ENCODE data around the gene ADAMTSL2. TPM values are rescaled to one million over a fixed set of nuclear protein-coding genes. Genes with fewer than 3 reads are reported as not detected.

Gene ADAMTSL2
- total and polyA plus RNA-seq, 2 donors (not counting 1 experiment from before 2014, with no cell fraction given): under 0.01 to 0.09 TPM

- Histone ChIP-seq H3K36me3 (ENCODE audit: control insufficient read depth, insufficient read depth, low read length) (no peaks in the 10 kb centered on the region), H3K4me3 (replicated peaks in 1 of 4; ENCODE audit: control extremely low read depth in 1 of 4, insufficient read depth in 1 of 4, low read depth in 3 of 4, low read length in 4 of 4) (no peak overlapping the region)
- DNase-seq (ENCODE audit: low read depth in 2 of 2): no peak
These were observed 70.9 kb downstream of the ADAMTSL2 start for GRCh38 chr9:133605446-133605845.

DNA sequence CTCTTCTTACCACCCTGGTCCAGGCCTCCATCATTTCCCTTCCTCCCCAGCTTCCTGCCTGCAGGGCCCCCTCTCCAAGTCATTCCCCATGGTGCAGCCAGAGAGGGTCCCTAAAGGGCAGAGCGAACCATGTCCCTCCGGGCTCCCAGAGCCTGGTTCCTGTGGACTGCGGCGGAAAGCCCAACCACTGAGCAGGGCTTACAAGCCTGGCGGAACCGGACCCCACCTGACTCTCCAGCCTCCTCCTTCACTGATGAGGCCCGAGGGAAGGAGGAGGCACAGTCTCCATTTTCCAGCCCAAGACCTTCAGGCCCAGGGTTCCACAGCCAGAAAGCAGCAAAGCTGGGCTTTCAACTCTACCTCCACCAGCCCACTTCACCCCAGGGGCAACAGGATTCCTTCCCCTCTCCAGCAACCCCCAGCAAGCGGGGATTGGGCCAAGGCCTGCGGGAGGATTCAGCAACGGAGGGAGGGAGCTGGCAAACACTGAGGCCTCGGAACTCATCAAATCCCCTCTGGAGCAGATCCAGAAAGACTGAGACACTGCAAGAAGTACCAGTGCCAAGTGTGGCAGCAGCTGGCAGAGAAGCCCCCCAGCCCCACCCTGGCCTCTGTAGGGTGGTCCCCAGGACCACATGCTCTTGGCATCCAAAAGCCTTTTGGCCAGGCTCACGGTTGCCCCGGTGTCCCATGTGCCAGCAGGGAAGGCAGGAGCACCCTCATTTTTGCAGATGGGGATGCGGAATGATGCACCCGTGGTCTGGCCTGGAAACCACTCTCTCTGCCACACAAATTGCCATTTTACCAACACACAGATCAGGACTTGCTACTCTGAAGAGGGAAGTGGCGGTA is 71.6 kb downstream of the ADAMTSL2 start:
- TF ChIP-seq EZH2 (IDR thresholded peaks at IDR 0.05; ENCODE audit: low read length, missing control alignments) (no peak), CTCF (conservative IDR thresholded peaks at IDR 0.05 in 1 of 2, IDR thresholded peaks at IDR 0.05 in 1 of 2; ENCODE audit: low read depth in 1 of 2, low read length in 2 of 2) (no peak)
- H3K9me3 ChIP-seq (ENCODE audit: control insufficient read depth, insufficient read depth, low read depth, low read length): no peaks in the 10 kb centered on the region
- H2AFZ ChIP-seq (ENCODE audit: low read length): no peak overlapping the region
- H3K27me3 ChIP-seq (ENCODE audit: control insufficient read depth, insufficient read depth, low read length): peaks cover 5% of the 10 kb centered on the region
- H3K79me2 ChIP-seq (ENCODE audit: control insufficient read depth, insufficient read depth, low read length): no peaks in the 10 kb centered on the region
- DNase-seq (ENCODE audit: low read depth in 2 of 2): no peak
- H3K36me3 ChIP-seq (ENCODE audit: control insufficient read depth, insufficient read depth, low read length): no peaks in the 10 kb centered on the region
- H3K4me2 ChIP-seq (ENCODE audit: extremely low read depth, insufficient read depth, low read length): no peak overlapping the region
- H3K4me3 ChIP-seq (replicated peaks in 1 of 4; ENCODE audit: control extremely low read depth in 1 of 4, insufficient read depth in 1 of 4, low read depth in 3 of 4, low read length in 4 of 4): no peak overlapping the region
- H4K20me1 ChIP-seq (ENCODE audit: control insufficient read depth, extremely low read depth, insufficient read depth, low read length): peaks cover 1% of the 10 kb centered on the region
- no peak overlapping the region for H3K27ac ChIP-seq (ENCODE audit: insufficient read depth, low read length)
- H3K9ac ChIP-seq (ENCODE audit: insufficient read depth, low read length): no peak overlapping the region
- H3K4me1 ChIP-seq (ENCODE audit: control insufficient read depth, extremely low read depth, insufficient read depth, low read length): no peaks in the 10 kb centered on the region

More at GRCh38 chr9:133605446-133605845, 70.9 kb downstream of the ADAMTSL2 start:
- H3K79me2 ChIP-seq (ENCODE audit: control insufficient read depth, insufficient read depth, low read length): no peaks in the 10 kb centered on the region
- H3K27me3 ChIP-seq (ENCODE audit: control insufficient read depth, insufficient read depth, low read length): peaks cover 5% of the 10 kb centered on the region
- no peak overlapping the region for H3K4me2 ChIP-seq (ENCODE audit: extremely low read depth, insufficient read depth, low read length)
- H3K27ac ChIP-seq (ENCODE audit: insufficient read depth, low read length): no peak overlapping the region
- no peaks in the 10 kb centered on the region for H3K9me3 ChIP-seq (ENCODE audit: control insufficient read depth, insufficient read depth, low read depth, low read length)
- peaks cover under 1% of the 10 kb centered on the region for H4K20me1 ChIP-seq (ENCODE audit: control insufficient read depth, extremely low read depth, insufficient read depth, low read length)
- H3K4me1 ChIP-seq (ENCODE audit: control insufficient read depth, extremely low read depth, insufficient read depth, low read length): no peaks in the 10 kb centered on the region
- no peak overlapping the region for H3K9ac ChIP-seq (ENCODE audit: insufficient read depth, low read length)
- TF ChIP-seq CTCF (conservative IDR thresholded peaks at IDR 0.05 in 1 of 2, IDR thresholded peaks at IDR 0.05 in 1 of 2; ENCODE audit: low read depth in 1 of 2, low read length in 2 of 2): no peak
- no peak for TF ChIP-seq EZH2 (IDR thresholded peaks at IDR 0.05; ENCODE audit: low read length, missing control alignments)
- no peak overlapping the region for H2AFZ ChIP-seq (ENCODE audit: low read length)

DNA sequence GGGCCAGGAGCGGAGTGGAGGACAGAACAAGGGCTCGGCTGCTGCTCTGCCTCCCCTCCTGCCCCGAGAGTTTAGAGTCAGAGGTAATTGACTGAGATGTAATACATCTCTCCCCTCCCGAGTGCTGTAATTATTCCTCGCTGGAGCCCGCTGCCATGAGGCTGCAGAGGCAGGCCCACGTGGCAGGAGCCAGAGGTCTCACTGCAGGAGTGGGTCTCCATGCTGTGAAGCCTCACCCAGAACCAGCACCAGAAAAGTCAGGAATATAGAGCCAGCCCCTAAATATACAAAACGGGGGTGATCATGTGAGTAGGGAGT is 72.2 kb downstream of the ADAMTSL2 start:
- no peaks in the 10 kb centered on the region for H3K4me1 ChIP-seq (ENCODE audit: control insufficient read depth, extremely low read depth, insufficient read depth, low read length)

More for the DNA sequence above, 72.2 kb downstream of the ADAMTSL2 start:
- Histone ChIP-seq H3K9me3 (ENCODE audit: control insufficient read depth, insufficient read depth, low read depth, low read length) (no peaks in the 10 kb centered on the region), H3K4me3 (replicated peaks in 1 of 4; ENCODE audit: control extremely low read depth in 1 of 4, insufficient read depth in 1 of 4, low read depth in 3 of 4, low read length in 4 of 4) (no peak overlapping the region), H3K79me2 (ENCODE audit: control insufficient read depth, insufficient read depth, low read length) (no peaks in the 10 kb centered on the region), H3K36me3 (ENCODE audit: control insufficient read depth, insufficient read depth, low read length) (no peaks in the 10 kb centered on the region), H3K4me2 (ENCODE audit: extremely low read depth, insufficient read depth, low read length) (no peak overlapping the region), H3K27ac (ENCODE audit: insufficient read depth, low read length) (no peak overlapping the region), H3K9ac (ENCODE audit: insufficient read depth, low read length) (no peak overlapping the region), H3K27me3 (ENCODE audit: control insufficient read depth, insufficient read depth, low read length) (peaks cover 5% of the 10 kb centered on the region), H4K20me1 (ENCODE audit: control insufficient read depth, extremely low read depth, insufficient read depth, low read length) (peaks cover 1% of the 10 kb centered on the region), H2AFZ (ENCODE audit: low read length) (no peak overlapping the region)
- TF ChIP-seq EZH2 (IDR thresholded peaks at IDR 0.05; ENCODE audit: low read length, missing control alignments): no peak
- no peak for TF ChIP-seq CTCF (conservative IDR thresholded peaks at IDR 0.05 in 1 of 2, IDR thresholded peaks at IDR 0.05 in 1 of 2; ENCODE audit: low read depth in 1 of 2, low read length in 2 of 2)
- no peak for DNase-seq (ENCODE audit: low read depth in 2 of 2)
